Left lung (tissue), 10 donors: Measurements from ENCODE around the gene BRINP3. TPM values are rescaled to one million over a fixed set of nuclear protein-coding genes. Genes with fewer than 3 reads are reported as not detected.

Source experiments
- ATAC-seq: fragments of 200-7000 bp; cut with Tn5 transposase; one replicate; pipeline ENCODE4 v1.9.1; 2020; ENCODE audit warnings: moderate library complexity
- DNase-seq, 4 donors: peaks; one replicate each; pipeline ENCODE4 v3.0.0-alpha.2; 2013 to 2020
- H3K27ac ChIP-seq, 2 donors: fragments of 200-600 bp; sonication (generic) in 1 of 2; one replicate each; pipeline versions ENCODE4 v1.5.0 to v1.8.0; 2020 to 2021
- H3K27me3 ChIP-seq, 2 donors: fragments of 200-600 bp; sonication (generic) in 1 of 2; one replicate each; pipeline versions ENCODE4 v1.5.0 to v1.8.0; 2020 to 2021
- H3K36me3 ChIP-seq, 2 donors: fragments of 200-600 bp; sonication (generic) in 1 of 2; one replicate each; pipeline versions ENCODE4 v1.5.0 to v1.8.0; 2020 to 2021
- H3K4me1 ChIP-seq, 2 donors: fragments of 200-600 bp; one replicate each; pipeline ENCODE4 v1.8.0; 2021
- H3K4me3 ChIP-seq, 2 donors: fragments of 200-600 bp; sonication (generic) in 1 of 2; one replicate each; pipeline versions ENCODE4 v1.5.0 to v1.8.0; 2020 to 2021; ENCODE audit warnings: mild to moderate bottlenecking in 1 of 2
- H3K9me3 ChIP-seq, 2 donors: fragments of 200-600 bp; sonication (generic) in 1 of 2; one replicate each; pipeline versions ENCODE4 v1.5.0 to v1.8.0; 2020 to 2021
- intact Hi-C, 2 donors: fragments of 100-400 bp; cut with DNase I; formaldehyde crosslinking; loops; one replicate each; pipeline versions ENCODE4 v1.11.2 to v1.14.2; 2022
- polyA plus RNA-seq, 6 donors: library from polyadenylated mRNA; unstranded; fragments of 120-200 nt; gene quantifications; one replicate each; pipeline ENCODE4 v1.2.1, GENCODE V29; 2013; ENCODE audit not compliant: insufficient read length in 6 of 6
- total RNA-seq, 2 donors: library from RNA; stranded (reverse); fragmentation: NEBNext Ultra II Directional; extraction: Animal tissue kit (Norgen Biotek cat#: 25700); gene quantifications; one replicate each; pipeline ENCODE4 v1.2.1, GENCODE V29; 2021
- TF ChIP-seq, protein P1 (sequence below), 2 donors: fragments of 200-600 bp; sonication (generic) in 1 of 2; IDR thresholded peaks; one replicate each; pipeline versions ENCODE4 v1.5.0 to v1.8.0; 2021; ENCODE audit warnings: antibody characterized with exemption in 2 of 2
- donor health status: DM: no; HTN: yes; CAD: no.
- donor health status: DM: no; HTN: no; CAD: no.

BRINP3 gene
- total and polyA plus RNA-seq, 8 donors, result 0.47 to 18.1 (median 10.5) TPM

DNA sequence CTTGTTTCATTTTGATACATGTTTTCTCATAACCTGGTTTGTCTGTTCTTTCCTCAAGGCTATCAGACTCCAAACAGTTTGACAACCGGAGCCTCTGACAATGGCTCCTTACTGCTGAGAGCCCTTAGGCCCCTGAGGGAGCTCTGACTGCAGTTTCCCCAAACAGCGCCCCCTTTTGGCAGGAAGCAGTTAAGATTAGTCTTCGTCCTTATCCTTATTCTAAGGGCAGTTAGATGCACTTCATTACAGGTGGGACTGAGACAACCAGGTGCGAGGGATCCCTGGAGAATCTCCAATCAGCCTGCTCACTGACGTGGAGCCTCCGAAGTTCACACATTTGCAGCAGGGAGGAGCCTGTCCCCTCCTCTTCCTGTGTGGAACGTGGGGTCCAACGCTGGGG, 393.1 kb downstream of the BRINP3 start:
- DNase-seq (no peak), ATAC-seq (no peak)
- Histone ChIP-seq H3K27ac (no peak overlapping the region), H3K4me3 (no peak overlapping the region), H3K36me3 (no peaks in the 10 kb centered on the region), H3K27me3 (no peaks in the 10 kb centered on the region), H3K9me3 (no peaks in the 10 kb centered on the region), H3K4me1 (no peaks in the 10 kb centered on the region)
- TF ChIP-seq, protein P1, sequence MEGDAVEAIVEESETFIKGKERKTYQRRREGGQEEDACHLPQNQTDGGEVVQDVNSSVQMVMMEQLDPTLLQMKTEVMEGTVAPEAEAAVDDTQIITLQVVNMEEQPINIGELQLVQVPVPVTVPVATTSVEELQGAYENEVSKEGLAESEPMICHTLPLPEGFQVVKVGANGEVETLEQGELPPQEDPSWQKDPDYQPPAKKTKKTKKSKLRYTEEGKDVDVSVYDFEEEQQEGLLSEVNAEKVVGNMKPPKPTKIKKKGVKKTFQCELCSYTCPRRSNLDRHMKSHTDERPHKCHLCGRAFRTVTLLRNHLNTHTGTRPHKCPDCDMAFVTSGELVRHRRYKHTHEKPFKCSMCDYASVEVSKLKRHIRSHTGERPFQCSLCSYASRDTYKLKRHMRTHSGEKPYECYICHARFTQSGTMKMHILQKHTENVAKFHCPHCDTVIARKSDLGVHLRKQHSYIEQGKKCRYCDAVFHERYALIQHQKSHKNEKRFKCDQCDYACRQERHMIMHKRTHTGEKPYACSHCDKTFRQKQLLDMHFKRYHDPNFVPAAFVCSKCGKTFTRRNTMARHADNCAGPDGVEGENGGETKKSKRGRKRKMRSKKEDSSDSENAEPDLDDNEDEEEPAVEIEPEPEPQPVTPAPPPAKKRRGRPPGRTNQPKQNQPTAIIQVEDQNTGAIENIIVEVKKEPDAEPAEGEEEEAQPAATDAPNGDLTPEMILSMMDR (IDR thresholded peaks at IDR 0.05), result no peak
- intact Hi-C loops, result no loop called here

DNA sequence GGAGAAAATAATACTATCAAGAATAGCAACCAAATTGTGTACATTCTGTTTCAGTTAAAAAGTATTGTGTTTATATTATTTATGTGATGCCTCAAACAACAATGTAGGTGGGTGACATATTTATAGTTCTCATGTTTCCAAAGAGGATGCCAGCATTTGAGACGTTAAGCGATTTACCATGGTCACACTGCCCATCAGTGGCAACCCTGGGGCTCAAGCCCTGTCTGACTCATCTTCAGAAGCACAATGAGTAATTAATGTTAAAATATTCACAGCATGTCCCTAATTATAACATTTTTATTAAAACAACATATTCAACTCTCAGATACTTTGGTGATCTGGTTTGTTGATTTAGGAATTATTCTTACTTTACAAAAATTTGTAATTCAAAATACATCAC, 409.4 kb downstream of the BRINP3 start:
- H3K27me3 ChIP-seq, result no peaks in the 10 kb centered on the region
- no peaks in the 10 kb centered on the region for H3K36me3 ChIP-seq
- no peak for ATAC-seq
- no peak overlapping the region for H3K27ac ChIP-seq
- no peak overlapping the region for H3K4me3 ChIP-seq
- DNase-seq, result no peak
- H3K4me1 ChIP-seq, result no peaks in the 10 kb centered on the region
- H3K9me3 ChIP-seq, result peaks cover 0 to 3% of the 10 kb centered on the region in 2 donors
- intact Hi-C loops, result no loop called here
- TF ChIP-seq, protein P1 (IDR thresholded peaks at IDR 0.05), result no peak

DNA sequence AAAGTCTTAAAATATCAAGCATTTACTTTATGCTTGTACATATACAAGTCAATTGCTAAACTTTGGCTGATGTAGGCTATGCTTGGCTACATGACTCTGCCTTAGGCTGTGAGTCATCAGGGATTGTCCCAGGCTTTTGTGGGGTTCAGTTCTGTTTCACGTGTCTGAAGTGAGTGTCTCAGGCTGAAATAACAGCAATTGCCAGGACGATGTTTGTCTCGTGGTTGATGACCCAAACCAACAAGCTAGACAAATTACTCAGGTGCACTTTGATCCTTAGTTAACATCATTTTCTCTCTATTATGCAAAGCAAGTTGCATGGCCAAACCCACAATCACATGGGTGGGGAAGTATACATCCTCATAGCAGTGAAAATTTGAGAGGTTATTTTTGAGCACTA, 410.1 kb downstream of the BRINP3 start:
- Histone ChIP-seq H3K4me3 (no peak overlapping the region), H3K9me3 (peaks cover 0 to 3% of the 10 kb centered on the region in 2 donors), H3K4me1 (no peaks in the 10 kb centered on the region), H3K36me3 (no peaks in the 10 kb centered on the region), H3K27me3 (no peaks in the 10 kb centered on the region), H3K27ac (no peak overlapping the region)
- DNase-seq (no peak), ATAC-seq (no peak)
- TF ChIP-seq, protein P1 (IDR thresholded peaks at IDR 0.05), result no peak
- intact Hi-C loops, result no loop called here

DNA sequence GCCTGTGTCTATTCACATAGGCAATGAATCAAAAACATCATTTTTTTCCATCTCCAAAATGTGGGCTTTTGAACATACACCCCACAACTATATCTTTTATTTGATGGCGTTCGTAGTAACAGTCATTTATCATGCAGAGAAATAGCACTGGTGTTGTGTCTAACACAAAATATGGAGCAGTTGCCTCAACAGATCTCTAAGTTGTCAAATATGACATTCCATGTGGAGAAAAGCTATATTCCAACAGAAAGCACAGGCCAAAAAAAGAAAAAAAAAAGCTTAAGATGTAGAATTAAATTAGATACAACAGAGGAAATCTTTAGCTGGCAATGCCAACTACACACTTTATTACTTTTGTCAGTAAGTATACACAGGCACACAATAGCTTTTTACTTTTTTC, 411.7 kb downstream of the BRINP3 start:
- TF ChIP-seq, protein P1 (IDR thresholded peaks at IDR 0.05), result no peak
- H3K4me3 ChIP-seq, result no peak overlapping the region
- DNase-seq (no peak), ATAC-seq (no peak)
- H3K9me3 ChIP-seq, result peaks cover 0 to 3% of the 10 kb centered on the region in 2 donors
- intact Hi-C loops, result no loop called here
- H3K36me3 ChIP-seq, result no peaks in the 10 kb centered on the region
- no peak overlapping the region for H3K27ac ChIP-seq
- no peaks in the 10 kb centered on the region for H3K27me3 ChIP-seq
- H3K4me1 ChIP-seq, result no peaks in the 10 kb centered on the region

DNA sequence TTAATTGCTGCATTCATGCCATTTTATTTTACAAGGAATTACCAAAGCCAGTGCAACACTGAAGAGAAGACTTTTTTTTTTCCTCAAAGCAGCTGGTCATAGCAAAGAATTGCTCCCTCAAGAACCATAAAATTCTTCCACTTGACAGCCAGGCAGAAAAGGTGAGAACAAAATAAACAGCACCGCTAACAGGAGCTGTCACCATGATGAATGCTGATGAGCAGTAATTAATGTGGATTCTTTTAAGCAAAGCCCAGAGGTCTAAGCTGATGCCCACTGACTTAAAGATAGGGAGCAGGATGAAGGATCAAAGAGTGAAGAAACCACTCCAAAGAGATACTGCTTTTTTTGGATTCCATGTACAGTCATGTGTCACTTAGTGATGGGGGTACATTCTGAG, 428.4 kb downstream of the BRINP3 start:
- ATAC-seq (no peak), DNase-seq (no peak)
- intact Hi-C loops, result no loop called here
- Histone ChIP-seq H3K27ac (no peak overlapping the region), H3K27me3 (no peaks in the 10 kb centered on the region), H3K36me3 (no peaks in the 10 kb centered on the region), H3K9me3 (peaks cover 0 to 1% of the 10 kb centered on the region in 2 donors), H3K4me3 (no peak overlapping the region), H3K4me1 (no peaks in the 10 kb centered on the region)
- TF ChIP-seq, protein P1 (IDR thresholded peaks at IDR 0.05), result no peak
